ENCODE data around the gene GPATCH1. TPM values are rescaled to one million over a fixed set of nuclear protein-coding genes. Genes with fewer than 3 reads are reported as not detected.
A peak's percentile ranks its signal among the peaks of the same experiment; 100 is the strongest.
"Not testable (repeated sequence)": the region's sequence is repeated elsewhere in the genome, so short reads cannot be mapped to it uniquely, and the experiment has no call there.

Gene GPATCH1
- total RNA-seq, 1 donor from 2014 or later: 4.0 TPM

DNA sequence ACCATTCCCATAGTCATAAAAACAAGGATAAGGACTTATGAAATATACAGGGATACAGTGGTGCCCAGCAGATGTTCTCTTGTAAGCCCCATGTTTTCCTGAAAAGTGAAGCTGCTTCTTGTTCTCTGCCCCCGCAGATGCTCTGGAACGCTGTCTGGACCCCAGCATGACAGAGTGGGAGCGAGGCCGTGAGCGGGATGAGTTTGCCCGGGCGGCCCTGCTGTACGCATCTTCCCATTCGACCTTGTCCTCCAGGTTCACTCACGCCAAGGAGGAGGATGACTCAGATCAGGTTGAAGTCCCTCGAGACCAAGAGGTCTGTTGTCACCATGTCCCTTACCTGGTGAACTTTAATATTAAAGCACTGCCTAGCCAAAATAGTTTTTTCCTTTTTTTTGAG lies 30.6 kb downstream of the GPATCH1 start:
- ATAC-seq (no peak), DNase-seq (ENCODE audit: low spot score) (no peak)

DNA sequence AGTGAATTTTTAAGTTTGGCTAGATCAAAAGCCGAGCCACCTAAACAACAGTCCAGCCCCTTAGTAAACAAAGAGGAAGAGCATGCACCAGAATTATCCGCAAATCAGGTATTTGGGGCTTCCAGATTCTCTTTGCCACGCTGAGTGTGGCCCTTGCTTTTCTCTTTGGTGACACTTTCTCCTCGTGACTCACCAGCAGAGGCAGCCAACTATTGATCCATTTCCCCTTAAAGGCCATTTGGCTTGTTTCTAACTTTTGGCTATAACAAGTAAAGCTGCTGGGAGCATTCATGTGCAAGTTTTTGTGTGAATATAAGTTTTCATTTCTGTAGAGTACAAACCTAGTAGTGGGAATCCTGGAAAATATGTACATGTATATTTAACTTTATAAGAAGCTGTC lies 33.3 kb downstream of the GPATCH1 start:
- peak; percentile 56 for DNase-seq (ENCODE audit: low spot score)
- peak; percentile 83 for ATAC-seq

DNA sequence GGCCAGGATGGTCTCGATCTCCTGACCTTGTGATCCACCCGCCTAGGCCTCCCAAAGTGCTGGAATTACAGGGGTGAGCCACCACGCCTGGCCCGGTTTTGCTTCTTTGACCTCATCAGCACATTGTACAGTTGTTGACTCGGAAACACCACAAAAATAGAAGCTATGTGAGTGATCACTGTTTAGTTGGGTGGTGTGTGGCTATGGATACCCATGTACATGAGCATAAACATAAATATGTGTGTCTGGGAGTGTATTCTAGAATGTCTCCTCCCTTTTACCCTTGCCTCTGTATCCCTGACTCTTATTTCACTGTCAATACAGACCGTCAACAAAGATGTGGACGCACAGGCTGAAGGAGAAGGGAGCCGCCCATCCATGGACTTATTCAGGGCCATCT lies 36.5 kb downstream of the GPATCH1 start:
- ATAC-seq: no peak
- no peak for DNase-seq (ENCODE audit: low spot score)

DNA sequence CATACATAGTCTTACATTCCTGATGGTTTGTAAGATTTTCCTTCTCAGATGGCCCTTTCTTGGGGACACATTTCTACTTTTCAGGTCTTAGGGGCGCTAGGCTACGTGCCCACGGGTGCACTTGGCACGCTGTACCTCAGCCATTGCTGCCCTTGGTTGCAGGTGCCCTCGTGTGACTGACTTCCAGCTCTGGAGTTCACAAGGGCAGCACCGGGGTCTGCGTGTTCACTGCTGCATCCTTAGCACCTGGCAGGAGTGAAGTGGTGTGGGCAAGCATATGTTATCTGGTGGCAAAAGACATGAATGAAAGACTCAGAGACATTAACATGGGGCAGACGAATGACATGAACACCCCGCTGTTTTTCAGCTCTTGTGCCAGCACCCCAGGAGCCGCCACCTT lies 37.7 kb downstream of the GPATCH1 start:
- DNase-seq (ENCODE audit: low spot score) (no peak), ATAC-seq (no peak)

DNA sequence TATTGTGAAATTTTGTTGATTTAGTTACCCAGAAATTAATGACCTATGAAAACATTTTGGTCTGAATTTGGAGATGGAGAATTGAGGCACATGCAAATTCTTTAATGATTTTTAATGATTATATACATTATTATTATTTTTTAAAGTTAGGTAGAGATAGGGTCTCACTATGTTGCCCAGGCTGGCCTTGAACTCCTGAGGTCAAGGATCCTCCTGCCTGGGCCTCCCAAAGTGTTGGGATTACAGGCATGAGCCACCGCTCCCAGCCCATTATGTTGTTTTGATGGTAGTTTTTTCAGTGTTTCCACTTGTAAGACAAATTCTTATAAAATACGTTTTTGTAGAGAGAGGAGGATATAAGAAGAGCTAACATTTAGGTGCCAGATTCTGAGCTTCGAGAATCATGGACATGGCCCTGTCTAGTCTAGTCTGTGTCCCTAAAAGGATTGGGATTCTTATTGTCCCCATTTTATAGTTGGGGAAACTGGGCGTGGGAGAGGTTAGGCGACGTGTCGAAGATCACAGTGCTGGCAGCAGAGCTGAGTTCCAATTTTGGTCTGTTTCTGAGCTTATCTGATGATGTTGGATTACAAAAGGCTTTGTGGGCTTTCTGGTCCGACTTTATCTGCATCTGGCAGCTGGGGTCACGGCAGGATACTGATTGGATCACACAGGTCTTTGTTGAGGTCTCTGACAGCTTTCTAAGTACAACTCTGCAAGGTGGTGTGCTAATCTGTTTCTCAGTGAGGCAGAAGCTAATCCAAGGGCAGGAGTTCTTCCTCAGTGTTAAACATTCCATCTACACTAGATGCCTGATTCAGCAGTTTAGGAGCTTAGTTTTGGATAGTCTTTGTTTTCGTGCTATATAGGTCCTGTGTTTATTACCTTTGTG lies 43.5 kb downstream of the GPATCH1 start:
- no peak for ATAC-seq

DNA sequence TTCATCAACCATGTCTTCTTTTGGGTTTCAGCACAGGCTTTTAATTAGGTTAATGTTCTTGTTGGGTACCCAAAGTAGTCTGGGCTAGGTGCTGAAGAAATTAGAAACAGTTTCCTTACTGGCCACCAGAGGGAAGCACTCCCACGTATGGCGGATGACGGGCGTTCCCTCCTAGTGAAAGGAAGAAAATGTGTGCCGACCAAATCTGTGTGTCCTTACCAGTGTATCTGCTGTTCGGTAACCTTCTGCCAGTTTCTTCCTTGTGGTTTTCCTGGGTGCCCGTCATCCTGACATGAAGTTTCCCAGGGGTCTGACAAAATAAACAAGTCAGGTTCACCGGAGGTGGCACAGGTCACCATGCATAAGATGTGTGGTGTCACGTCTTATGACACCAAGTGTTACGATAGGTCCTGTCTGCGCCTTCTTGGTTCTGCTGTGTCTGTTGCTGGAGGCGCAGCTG lies 45.0 kb downstream of the GPATCH1 start:
- no peak for DNase-seq (ENCODE audit: low spot score)

More for the DNA sequence above, 43.5 kb downstream of the GPATCH1 start:
- no peak for DNase-seq (ENCODE audit: low spot score)

DNA sequence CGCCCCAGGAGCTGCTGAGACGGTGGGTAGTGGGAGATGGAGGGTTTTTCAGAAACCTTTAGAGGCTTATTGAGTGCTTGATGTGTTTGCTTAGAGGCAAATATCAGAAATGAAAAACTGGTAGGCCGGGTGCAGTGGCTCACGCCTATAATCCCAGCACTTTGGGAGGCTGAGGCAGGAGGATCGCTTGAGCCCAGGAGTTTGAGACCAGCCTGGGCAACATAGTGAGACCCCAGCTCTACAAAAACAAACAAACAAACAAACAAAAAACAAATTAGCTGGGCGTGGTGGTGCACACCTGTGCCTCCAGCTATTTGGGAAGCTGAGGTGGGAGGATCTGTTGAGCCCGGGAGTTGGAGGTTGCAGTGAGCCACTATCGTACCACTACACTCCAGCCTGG lies 45.7 kb downstream of the GPATCH1 start:
- not testable (repeated sequence) for DNase-seq (ENCODE audit: low spot score); ATAC-seq

More for the DNA sequence above, 45.0 kb downstream of the GPATCH1 start:
- ATAC-seq: peak; percentile 96

DNA sequence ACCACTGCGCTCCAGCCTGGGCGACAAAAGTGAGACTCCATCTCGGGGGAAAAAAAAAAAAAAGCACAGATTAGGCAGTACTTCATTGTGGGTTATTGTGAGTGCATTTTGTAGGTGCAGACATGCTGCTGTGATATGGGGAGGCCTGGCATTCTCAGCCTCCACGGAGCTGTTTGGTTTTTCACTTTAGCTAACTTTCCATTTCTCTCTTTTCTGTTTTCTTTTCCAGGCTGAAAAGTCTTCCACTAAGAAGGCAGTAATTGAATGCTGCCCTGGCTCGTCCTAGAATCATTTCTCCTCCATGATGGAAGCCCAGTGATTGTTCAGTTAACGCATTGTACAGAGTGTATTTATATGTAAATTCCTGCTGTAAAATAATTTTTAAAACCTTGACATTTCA lies 48.9 kb downstream of the GPATCH1 start:
- ATAC-seq: no peak
- no peak for DNase-seq (ENCODE audit: low spot score)

DNA sequence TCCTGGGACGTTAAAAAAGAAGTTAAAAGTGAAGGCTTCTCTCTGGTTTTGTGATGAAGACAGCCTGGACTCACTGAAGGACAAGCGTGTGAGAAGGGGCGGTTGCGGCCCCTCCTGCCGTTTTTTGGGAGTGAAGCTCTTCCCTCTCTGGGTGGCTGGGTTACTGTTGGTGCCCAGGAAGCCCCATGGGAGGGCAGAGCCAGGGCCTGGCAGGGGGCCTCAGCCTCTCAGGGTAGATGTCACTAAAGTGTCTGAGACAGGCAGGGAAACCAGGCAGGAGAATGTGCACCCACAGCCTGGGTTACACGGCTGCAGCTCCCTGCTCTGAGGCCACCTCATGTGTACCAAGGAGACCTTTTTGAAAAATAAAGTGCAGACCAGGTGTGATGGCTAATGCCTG lies 49.5 kb downstream of the GPATCH1 start:
- DNase-seq (ENCODE audit: low spot score) (no peak), ATAC-seq (no peak)

DNA sequence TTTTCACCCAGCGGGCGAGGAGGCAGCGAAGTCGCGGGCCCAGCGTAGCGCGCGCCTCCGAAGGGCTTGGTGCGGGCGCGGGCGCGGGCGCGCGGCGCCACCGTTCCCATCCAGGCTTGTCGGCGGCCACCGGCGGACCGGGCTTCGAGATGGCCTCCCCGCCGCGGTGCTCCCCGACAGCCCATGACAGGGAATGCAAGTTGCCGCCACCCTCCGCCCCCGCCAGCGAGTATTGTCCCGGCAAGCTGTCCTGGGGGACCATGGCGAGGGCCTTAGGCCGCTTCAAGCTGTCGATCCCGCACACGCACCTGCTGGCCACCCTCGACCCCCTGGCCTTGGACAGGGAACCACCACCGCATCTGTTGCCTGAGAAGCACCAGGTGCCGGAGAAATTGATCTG lies 51.0 kb downstream of the GPATCH1 start, which contains the start of gene WDR88:
TSS of gene WDR88 (plus strand) at position 94 of the 400 bp plus-strand sequence. CDS start at position 150, 56 bp downstream.
- ATAC-seq (no peak), DNase-seq (ENCODE audit: low spot score) (no peak)

DNA sequence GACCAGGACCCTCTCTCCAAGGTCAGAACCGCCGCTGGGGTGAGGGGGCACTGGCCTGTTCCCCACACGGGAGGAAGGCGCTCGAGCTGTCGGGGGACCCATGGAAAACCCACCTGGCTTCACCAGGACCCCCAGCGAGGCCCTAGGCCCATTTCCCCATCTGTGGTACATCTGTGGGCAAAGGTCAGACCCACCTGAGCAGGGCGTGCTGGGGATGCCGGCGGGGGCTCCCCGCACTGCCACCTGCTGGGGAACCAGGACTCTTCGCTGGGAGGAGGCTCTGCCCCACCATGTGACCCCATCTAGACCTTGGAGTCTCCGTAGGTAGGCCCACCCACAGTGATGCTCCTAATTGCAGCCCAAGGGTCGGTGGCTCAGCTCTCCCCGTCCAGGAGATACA lies 51.4 kb downstream of the GPATCH1 start:
- DNase-seq (ENCODE audit: low spot score) (no peak), ATAC-seq (peak; percentile 37)

DNA sequence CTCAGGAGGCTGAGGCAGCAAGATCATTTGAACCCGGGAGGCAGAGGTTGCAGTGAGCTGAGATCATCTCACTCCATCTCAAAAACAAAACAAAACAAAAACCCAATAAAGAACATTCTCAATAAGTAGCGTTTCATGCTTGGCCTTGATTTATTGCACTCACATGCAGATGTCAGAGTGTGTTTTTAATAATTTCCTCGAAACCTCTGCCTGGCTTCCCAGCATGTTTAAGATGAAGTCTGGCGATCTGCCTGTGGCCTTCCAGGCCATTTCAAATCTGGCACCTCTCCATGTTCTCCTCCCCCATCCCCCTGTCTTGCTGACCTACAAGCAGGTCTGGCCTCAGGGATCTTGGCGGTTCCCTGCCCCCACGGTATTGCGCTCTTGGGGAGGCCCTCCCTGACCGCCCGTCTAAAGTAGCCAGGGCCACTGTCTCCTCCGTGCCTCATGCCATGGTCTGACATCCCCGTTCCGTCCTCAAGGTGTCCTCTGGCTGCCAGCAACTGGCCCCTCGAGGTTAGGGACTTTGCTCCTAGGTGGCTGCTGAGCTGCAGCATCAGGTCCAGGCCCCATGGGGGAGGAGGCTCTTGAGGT lies 52.6 kb downstream of the GPATCH1 start:
- ATAC-seq (peak; percentile 16), DNase-seq (ENCODE audit: low spot score) (no peak)

DNA sequence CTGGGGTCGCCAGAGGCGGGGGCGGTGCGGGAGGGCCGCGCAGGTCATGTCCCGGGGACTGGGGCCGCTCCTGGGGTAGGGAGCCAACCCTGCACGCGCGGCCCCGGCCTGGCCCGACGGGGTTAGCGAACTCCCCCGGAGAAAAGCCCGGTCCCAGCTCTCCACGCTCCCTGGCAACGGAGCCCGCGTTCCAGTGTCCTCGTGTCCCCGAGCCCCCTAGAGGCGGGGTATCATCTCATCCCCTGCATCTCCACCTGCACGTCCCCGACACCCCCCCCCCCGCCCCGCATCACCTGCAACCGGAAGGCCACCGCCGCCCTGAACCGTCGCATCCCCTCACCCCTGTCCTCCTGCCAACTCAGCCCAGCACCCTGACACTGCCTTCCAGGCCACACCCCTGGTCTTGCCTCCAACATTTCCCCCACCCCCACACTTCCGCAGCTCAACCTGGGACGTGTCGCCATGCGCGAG lies 53.6 kb downstream of the GPATCH1 start:
- ATAC-seq (no peak), DNase-seq (ENCODE audit: low spot score) (no peak)

DNA sequence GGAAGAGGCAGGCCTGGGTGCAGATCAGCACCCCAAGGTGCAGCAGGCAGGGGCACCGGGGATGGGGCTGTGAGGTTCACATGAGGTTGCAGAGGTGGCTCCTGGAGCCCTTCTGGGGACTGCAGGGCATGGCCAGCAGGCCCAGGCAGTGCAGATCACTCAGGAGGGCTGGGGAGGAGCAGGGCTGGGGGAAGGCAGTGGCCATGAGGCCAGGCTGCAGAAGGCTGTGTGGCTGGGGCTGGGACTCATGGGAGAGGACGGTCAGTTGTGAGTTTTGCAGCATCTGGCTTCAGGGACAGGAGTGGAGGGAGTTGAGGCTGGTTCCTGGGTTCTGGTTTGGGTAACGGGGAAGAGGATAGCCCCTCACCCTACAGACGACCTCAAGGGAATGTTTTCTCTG lies 58.2 kb downstream of the GPATCH1 start:
- no peak for DNase-seq (ENCODE audit: low spot score)
- ATAC-seq: no peak

DNA sequence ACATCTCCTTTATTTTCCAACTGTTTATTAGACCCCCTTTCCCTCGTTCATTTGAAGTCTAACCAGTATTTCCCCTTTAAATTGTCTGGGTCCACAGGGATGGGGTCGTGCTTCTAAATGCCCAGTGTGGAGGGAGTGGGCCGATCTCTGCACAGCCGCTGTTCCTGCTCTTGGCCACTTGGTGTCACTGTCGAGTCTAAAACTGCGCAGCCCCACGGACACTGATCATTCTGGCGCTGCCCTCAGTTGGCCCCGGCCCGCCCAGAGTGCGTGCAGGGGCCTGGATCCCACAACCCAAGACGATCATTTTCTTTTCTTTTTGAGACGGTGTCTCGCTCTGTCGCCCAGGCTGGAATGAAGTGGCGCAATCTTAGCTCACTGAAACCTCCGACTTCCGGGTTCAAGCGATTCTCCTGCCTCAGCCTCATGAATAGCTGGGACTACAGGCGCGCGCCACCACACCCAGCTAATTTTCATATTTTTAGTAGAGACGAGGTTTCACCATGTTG lies 63.0 kb downstream of the GPATCH1 start:
- DNase-seq (ENCODE audit: low spot score): peak; percentile 68
- peak; percentile 99 for ATAC-seq

DNA sequence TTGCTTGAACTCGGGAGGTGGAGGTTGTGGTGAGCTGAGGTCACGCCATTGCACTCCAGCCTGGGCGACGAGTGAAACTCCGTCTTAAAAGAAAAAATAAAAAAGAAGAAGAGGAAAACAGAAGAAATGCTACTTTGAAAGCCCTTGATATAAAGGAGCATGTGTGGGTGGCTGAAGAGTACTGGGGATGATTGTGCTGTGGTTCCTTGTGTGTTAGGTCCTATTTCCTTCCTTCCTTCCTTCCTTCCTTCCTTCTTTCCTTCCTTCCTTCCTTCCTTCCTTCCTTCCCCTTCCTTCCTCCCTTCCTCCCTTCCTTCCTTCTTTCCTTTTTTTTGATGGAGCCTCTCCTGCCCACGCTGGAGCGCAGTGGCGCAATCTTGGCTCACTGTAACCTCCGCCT lies 65.2 kb downstream of the GPATCH1 start:
- ATAC-seq: no peak
- no peak for DNase-seq (ENCODE audit: low spot score)

DNA sequence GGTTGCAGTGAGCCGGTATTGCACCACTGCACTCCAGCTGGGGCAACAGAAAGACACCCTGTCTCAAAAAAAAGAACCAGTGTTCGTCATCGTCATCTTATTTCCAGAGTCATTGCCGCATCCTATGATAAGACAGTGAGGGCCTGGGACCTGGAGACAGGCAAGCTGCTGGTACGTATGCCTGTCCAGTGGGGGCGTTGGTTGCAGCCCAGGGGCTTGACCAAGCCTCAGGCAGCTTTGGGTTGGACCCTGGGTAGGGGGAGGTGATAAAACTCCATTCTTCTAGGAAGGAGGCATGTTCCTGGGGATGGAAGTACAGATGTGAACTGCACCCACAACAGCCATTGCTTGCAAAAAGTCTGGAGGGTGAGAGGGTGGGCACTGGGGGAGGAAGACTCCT lies 66.6 kb downstream of the GPATCH1 start:
- DNase-seq (ENCODE audit: low spot score): no peak
- ATAC-seq: no peak

DNA sequence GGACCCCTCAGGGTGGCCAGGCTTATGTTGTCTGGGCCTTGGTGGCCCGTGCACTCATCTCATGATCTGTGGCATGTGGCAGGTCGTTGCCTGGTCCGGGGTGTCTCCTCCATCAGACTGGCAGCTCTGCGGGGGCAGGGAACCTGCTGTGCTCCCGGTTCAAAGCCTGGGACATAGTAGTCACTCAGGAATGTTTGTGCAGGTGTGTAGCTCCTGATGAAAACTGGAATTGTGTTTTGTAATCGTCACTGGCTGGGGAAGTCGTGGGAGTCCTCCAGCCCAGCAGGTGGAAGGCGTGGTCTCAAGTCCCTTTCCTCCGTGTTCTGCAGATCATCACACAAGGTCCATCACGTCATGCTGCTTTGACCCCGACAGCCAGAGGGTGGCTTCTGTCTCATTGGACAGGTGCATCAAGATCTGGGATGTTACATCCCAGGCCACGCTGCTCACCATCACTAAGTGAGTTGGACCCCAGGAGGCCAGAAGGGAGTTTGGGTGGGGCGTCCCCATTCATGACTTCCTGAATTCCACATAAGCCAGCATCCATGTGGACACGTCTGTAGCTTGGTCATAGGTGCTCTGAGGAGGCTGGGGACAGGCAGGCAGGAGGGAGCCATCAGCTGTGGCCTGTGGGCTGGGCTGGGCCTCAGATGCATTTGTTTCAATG lies 70.0 kb downstream of the GPATCH1 start:
- no peak for ATAC-seq
- no peak for DNase-seq (ENCODE audit: low spot score)

DNA sequence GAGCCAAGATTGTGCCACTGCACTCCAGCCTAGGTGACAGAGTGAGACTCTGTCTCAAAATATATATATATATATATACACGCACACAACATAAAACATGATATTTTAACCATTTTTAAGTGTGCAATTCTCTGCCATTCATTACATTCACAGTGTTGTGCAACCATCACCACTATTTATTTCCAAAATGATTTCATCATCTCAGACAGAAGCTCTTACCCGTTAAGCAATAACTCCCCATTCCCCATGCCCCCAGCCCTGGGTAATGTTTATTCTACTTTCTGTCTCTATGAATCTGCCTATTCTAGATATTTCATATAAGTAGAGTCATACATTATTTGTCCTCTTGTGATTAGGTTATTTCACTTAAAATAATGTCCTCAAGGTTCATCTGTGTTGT lies 71.2 kb downstream of the GPATCH1 start:
- ATAC-seq (peak; percentile 65), DNase-seq (ENCODE audit: low spot score) (no peak)

DNA sequence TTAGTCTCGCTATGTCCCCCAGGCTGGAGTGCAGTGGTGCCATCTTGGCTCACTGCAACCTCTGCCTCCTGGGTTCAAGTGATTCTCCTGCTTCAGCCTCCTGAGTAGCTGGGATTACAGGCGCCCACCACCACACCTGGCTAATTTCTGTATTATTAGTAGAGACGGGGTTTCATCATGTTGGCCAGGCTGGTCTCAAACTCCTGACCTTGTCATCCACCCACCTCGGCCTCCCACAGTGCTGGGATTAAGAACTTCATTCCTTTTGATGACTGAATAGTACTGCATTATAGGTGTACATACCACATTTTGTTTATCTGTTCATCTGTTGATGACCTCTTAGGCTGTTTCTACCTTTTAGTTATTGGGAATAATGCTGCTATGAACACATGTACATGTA lies 71.6 kb downstream of the GPATCH1 start:
- not testable (repeated sequence) for DNase-seq (ENCODE audit: low spot score); ATAC-seq

DNA sequence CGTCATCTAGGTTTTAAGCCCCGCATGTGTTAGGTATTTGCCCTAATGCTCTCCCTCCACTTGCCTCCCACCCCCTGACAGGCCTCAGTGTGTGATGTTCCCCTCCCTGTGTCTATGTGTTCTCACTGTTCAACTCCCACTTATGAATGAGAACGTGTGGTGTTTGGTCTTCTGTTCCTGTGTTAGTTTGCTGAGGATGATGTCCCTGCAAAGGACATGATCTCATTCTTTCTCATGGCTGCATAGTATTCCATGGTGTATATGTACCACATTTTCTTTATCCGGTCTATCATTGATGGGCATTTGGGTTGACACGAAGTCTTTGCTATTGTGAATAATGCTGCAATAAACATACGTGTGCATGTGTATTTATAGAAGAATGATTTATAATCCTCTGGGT lies 73.3 kb downstream of the GPATCH1 start:
- not testable (repeated sequence) for DNase-seq (ENCODE audit: low spot score); ATAC-seq

All from left lobe of liver (tissue), 2 donors.